ENCODE results near the gene GLA. TPM values are rescaled to one million over a fixed set of nuclear protein-coding genes. Genes with fewer than 3 reads are reported as not detected.

Gene GLA
- total and polyA plus RNA-seq, 9 of the 15 experiments (the other 6 are each of a cell fraction or from before 2014, with no cell fraction given) = 41.7 to 146 (median 73.8) TPM

GRCh38 chrX:101348452-101349192 is 59.1 kb downstream of the GLA start, which contains the start of gene TIMM8A (continued):
- no peak for TF ChIP-seq SREBF1 (IDR thresholded peaks at IDR 0.05; ENCODE audit: borderline replicate concordance, low read depth, low read length)
- no peak for TF ChIP-seq ZNF143 (CRISPR knock-in tag; IDR thresholded peaks at IDR 0.05)
- TF ChIP-seq STAG1 (CRISPR knock-in tag; IDR thresholded peaks at IDR 0.05; ENCODE audit: borderline replicate concordance) = no peak
- no peak for TF ChIP-seq AFF4 (CRISPR knock-in tag; IDR thresholded peaks at IDR 0.05)
- TF ChIP-seq ZBTB12 (CRISPR knock-in tag; IDR thresholded peaks at IDR 0.05) = no peak
- peak; percentile 81 for TF ChIP-seq HMBOX1 (IDR thresholded peaks at IDR 0.05)
- no peak for TF ChIP-seq PHB2 (IDR thresholded peaks at IDR 0.05; ENCODE audit: low read depth)
- TF ChIP-seq HDAC1 (IDR thresholded peaks at IDR 0.05) = peak in 1 of 2 experiments; percentile 85; a peak in 2 of 4 replicates
- no peak for TF ChIP-seq SIX5 (IDR thresholded peaks at IDR 0.05; ENCODE audit: borderline replicate concordance in 1 of 2, insufficient read depth in 1 of 2, low read depth in 1 of 2, low read length in 2 of 2)
- no peak for TF ChIP-seq MLLT1 (IDR thresholded peaks at IDR 0.05)
- no peak for TF ChIP-seq HOXB6 (CRISPR knock-in tag; IDR thresholded peaks at IDR 0.05; ENCODE audit: borderline replicate concordance)
- TF ChIP-seq PHF20 (IDR thresholded peaks at IDR 0.05; ENCODE audit: partially characterized antibody) = no peak
- no peak for TF ChIP-seq TAF9B (IDR thresholded peaks at IDR 0.05; ENCODE audit: partially characterized antibody)
- no peak for TF ChIP-seq MBD1 (CRISPR knock-in tag; IDR thresholded peaks at IDR 0.05)
- no peak for TF ChIP-seq ZNF354B (CRISPR knock-in tag; IDR thresholded peaks at IDR 0.05)
- TF ChIP-seq RBM34 (IDR thresholded peaks at IDR 0.05; ENCODE audit: borderline replicate concordance, insufficient read depth, low read length) = no peak
- no peak for TF ChIP-seq TARDBP (IDR thresholded peaks at IDR 0.05)
- TF ChIP-seq POLR2B (IDR thresholded peaks at IDR 0.05; ENCODE audit: low read depth, partially characterized antibody) = peak; percentile 76
- TF ChIP-seq CHD4 (IDR thresholded peaks at IDR 0.05; ENCODE audit: insufficient read depth, insufficient replicate concordance, low read depth, low read length, poor library complexity, severe bottlenecking) = no peak

Measured in K562 (cell line).